GF-D8 (cell line): ENCODE measurements around the gene SCAPER.
A peak's percentile ranks its signal among the peaks of the same experiment; 100 is the strongest.

Experiments used
- DNase-seq: peaks from one replicate; lab custom pipeline; 2025; lab: John Stamatoyannopoulos, UW

SCAPER gene, protein sequence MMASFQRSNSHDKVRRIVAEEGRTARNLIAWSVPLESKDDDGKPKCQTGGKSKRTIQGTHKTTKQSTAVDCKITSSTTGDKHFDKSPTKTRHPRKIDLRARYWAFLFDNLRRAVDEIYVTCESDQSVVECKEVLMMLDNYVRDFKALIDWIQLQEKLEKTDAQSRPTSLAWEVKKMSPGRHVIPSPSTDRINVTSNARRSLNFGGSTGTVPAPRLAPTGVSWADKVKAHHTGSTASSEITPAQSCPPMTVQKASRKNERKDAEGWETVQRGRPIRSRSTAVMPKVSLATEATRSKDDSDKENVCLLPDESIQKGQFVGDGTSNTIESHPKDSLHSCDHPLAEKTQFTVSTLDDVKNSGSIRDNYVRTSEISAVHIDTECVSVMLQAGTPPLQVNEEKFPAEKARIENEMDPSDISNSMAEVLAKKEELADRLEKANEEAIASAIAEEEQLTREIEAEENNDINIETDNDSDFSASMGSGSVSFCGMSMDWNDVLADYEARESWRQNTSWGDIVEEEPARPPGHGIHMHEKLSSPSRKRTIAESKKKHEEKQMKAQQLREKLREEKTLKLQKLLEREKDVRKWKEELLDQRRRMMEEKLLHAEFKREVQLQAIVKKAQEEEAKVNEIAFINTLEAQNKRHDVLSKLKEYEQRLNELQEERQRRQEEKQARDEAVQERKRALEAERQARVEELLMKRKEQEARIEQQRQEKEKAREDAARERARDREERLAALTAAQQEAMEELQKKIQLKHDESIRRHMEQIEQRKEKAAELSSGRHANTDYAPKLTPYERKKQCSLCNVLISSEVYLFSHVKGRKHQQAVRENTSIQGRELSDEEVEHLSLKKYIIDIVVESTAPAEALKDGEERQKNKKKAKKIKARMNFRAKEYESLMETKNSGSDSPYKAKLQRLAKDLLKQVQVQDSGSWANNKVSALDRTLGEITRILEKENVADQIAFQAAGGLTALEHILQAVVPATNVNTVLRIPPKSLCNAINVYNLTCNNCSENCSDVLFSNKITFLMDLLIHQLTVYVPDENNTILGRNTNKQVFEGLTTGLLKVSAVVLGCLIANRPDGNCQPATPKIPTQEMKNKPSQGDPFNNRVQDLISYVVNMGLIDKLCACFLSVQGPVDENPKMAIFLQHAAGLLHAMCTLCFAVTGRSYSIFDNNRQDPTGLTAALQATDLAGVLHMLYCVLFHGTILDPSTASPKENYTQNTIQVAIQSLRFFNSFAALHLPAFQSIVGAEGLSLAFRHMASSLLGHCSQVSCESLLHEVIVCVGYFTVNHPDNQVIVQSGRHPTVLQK (N-terminal part only)

DNA sequence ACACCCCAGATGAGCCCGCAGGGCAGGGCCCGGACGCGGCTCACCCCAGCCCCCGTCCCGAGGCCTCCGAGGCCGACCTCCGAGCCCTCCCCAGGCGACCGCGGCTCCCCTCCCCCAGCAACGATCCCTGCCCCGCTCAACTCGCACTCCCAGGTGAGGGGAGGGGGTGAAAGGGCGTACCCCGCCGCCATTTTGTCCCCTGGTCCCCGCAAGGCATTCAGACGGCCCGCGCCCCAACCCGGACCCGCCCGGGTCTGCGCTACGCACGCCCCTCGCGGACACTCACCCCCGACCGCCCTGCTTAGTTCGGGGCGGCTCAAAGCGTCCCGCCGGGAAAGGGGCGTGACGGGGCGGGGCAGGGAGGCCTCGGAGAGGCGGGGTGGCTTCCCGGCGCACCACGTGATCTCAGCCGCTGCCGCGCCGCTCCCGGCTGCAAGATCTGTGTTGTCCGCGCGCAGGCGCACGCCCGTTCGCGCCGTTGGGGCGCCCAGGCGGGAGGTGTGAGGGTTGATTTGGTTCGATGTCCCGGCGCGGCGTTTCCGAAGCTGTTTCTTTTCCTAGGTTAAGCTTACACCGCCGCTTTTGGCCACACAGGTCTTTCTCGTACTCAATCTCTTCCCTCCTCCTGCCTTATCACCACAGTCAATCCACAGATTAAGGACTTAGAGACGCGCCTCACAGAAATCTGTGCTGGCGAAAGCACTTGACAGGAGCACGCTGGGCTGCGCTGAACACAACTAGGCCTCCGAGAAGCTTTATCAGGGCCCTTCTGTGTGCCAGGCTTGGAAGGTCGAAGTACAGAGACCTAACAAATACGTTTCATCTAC lies at the start of gene SCAPER:
Gene SCAPER, minus strand, starts transcription at position 328 of the 827 bp plus-strand sequence. CDS start 21,523 bp downstream, outside the sequence.
- peak; percentile 74 for DNase-seq

DNA sequence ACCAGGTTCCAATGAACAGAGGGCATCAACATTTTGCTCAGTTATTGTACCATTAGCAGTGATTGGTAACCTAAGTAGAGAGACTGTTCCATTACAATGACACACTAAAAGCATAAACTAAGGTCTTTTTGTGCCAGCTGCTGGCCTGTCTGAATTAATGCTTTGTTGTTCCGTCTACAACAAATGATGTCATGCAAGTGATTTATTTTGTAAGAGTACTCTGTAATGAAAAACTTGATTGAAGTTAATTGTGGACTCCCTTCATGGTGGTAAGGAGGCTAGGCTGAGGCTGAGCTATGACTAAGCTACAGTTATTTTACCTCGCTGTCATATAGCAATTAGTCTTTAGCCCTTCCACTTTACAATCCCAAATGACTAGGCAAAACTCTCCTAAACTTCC lies 49.6 kb upstream of the SCAPER start:
- DNase-seq: no peak

DNA sequence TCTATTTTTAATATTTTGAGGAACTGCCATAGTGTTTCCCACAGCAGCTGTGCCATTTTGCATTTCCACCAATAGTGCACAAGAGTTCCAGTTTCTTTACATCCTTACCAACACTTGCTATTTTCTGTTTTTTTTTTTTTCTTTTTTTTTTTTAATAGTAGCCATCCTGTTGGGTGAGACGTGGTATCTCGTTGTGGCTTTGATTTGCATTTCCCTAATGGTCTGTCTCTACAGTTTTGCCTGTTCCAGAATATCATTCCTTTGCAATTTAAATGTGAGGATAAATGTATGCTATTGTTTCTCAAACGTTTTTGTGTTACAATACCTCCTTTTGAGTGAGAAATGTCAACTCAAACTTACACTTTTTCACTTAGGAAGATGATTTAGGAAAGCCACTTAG lies 48.8 kb upstream of the SCAPER start:
- no peak for DNase-seq

- no peak for DNase-seq
Measured at GRCh38 chr15:76951220-76951619, 46.1 kb upstream of the SCAPER start.

- DNase-seq: no peak
Measured at GRCh38 chr15:76947454-76947853, 42.3 kb upstream of the SCAPER start.

DNA sequence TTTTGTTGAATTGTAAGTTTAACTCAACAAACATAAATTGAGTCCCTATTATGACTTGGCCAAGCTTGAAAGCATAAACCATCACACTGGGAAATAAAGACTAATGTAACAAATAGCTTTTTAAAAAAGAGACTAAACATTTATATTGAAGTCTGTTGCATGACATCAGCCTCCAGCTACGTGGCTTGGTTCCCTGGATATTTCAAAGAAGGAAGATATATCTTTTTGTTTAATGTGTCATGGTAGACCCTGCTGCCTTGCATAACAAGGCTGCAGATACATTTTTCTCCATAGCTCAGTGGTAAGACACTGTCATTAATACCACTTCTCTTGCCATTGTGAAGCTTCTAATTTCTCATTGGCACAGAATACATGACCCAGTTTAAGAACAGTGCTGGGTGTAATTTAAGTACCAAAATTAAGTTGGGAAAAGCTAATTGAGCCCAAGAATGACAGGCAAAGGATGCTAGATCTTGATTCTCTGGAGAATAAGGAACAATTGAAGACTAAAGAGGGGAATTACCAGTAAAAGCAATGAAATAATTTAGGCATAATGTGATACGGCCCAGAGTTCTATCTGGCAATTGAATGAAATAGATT lies 40.5 kb upstream of the SCAPER start:
- DNase-seq: no peak

GRCh38 chr15:76942331-76942730 lies 37.2 kb upstream of the SCAPER start:
- no peak for DNase-seq

- DNase-seq: no peak
Measured at GRCh38 chr15:76941636-76942035, 36.5 kb upstream of the SCAPER start.

GRCh38 chr15:76939715-76940114 lies 34.6 kb upstream of the SCAPER start:
- no peak for DNase-seq

DNA sequence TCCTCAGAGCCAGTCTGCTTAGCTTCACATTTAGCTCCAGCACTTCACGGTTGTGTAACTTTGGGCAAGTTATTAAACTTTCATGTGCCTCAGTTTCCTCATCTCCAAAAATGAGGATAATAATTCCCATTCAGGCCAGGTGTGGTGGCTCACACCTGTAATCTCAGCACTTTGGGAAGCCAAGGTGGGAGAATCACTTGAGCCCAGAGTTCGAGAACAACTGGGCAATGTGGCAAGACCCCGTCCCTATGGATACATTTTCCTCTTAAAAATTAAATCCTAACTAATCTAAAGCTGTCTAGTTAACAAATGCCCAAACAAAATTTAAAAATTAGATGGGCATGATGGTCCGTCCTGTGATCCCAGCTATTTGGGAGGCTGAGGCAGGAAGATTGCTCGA lies 33.6 kb upstream of the SCAPER start:
- no peak for DNase-seq

DNA sequence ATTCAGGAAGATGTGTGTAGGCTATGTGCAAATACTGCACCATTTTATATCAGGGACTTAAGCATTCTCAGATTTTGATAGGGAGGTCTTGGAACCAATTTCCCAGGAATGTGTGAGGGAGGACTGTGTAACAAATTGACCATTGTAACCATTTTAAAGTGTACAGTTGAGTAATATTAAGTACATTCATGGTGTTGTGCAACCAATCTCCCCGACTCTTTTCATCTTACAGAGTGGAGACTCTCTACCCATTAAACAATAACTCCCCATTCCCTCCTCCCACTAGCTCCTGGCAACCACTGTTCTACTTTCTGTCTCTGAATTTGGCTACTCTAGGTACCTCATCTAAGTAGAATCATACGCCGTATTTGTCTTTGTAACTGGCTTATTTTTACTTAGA lies 31.5 kb upstream of the SCAPER start:
- DNase-seq: no peak

DNA sequence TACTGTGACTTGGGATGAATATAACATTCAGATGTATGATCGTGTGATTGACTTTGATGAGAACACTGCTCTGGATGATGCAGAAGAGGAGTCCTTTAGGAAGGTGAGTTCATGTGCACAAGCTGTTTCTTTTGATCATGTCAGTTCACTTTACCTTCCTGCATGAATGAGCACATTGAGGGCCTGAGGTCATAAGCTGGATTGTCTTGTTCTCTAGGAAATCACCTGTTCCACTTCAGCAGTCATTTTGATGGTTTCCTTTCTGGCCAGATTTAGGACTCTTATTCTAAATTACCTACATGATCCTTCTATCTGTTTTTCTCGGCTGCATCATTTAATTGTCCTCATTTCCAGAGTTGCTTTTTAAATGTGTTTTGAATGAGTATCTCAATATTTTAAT lies 30.5 kb upstream of the SCAPER start:
- DNase-seq: no peak

- DNase-seq: no peak
Measured at GRCh38 chr15:76932135-76932966, 27.2 kb upstream of the SCAPER start.

DNA sequence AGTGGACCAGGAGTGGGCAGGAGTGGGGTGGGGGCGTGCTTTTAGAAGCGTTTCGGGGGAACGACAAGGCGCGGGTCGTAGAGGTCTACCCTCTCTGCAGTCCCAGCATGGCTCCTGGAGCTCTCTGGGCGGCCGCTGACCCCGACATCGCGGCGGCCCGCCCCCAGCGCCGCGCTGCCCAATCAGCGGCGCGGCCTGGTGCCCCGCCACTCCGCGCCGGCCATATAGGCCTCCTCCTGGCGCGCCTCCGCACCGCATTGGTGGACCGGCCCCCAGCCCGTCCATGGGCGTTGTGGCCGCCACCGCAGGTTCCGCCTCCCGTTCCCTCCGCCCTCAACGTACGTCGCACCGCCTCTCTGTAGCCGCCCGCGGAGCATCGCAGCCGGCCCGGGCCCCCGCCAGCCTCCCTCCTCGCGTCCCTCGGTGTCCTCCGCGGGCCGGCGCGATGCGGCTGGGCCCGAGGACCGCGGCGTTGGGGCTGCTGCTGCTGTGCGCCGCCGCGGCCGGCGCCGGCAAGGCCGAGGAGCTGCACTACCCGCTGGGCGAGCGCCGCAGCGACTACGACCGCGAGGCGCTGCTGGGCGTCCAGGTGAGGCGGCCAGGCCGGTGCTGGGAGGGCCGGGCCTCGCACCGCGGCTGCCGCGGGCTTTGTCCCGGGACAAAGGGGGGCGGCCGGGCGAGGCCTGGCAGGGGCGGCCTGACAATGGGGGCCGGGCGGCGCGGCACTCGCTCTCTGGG lies 26.4 kb upstream of the SCAPER start, which contains the start of gene RCN2:
Gene RCN2, plus strand, starts transcription at position 353 of the 738 bp plus-strand sequence. Its CDS starts 93 bp downstream, at position 446.
- DNase-seq: peak; percentile 85

DNA sequence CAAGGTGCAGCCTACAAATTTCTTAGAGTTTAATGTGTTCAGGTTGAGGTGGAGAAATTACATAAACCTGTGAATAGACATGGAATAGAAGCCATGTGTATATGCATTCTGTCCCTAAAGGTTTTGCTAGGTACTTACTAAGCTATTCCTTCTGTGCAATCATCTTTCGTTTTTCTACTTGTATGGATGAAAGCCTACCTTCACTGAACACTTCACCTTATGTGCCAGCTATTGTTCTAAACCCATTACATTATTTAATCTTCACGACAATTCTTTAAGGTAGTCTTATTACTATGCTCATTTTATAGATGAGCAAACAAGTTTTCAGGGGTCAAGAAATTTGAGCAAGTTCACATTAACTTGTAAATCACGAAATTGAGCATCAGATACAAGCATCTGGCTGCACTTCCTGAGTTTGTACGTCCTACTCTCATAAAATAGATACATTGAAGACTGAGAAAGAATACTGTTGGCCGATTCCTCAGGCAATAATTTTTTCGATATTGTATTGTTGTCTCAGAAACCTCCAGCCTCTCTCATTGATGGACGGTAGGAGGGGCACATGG lies 25.8 kb upstream of the SCAPER start:
- DNase-seq: no peak

GRCh38 chr15:76929011-76929760 lies 24.0 kb upstream of the SCAPER start:
- DNase-seq: no peak

- DNase-seq: no peak
Measured at GRCh38 chr15:76928201-76928600, 23.1 kb upstream of the SCAPER start.

- no peak for DNase-seq
Measured at GRCh38 chr15:76916369-76916768, 11.2 kb upstream of the SCAPER start.
